HG03159 (cell line): ENCODE data around the gene RIN1.

Experiments
- ATAC-seq: cut with Tn5 transposase; IDR thresholded peaks from one replicate; pipeline ENCODE4 v1.9.1; 2021; ENCODE audit warnings: mild to moderate bottlenecking, moderate library complexity; ENCODE audit not compliant: unreplicated experiment

Gene RIN1

GRCh38 chr11:66302656-66303055, 33.6 kb downstream of the RIN1 start:
- ATAC-seq, result no peak

- no peak for ATAC-seq
Observed at GRCh38 chr11:66299186-66299585, 37.0 kb downstream of the RIN1 start.

- ATAC-seq, result no peak
Observed at GRCh38 chr11:66297610-66298009, 38.6 kb downstream of the RIN1 start.

- ATAC-seq, result no peak
Observed at GRCh38 chr11:66294626-66295620, 41.3 kb downstream of the RIN1 start.

GRCh38 chr11:66293777-66294625, 42.2 kb downstream of the RIN1 start:
- ATAC-seq, result no peak

- ATAC-seq, result no peak
Observed at GRCh38 chr11:66293352-66293751, 42.9 kb downstream of the RIN1 start.

GRCh38 chr11:66292543-66293332, 43.5 kb downstream of the RIN1 start:
- no peak for ATAC-seq

GRCh38 chr11:66291706-66292542, 44.3 kb downstream of the RIN1 start, which contains the start of gene TMEM151A:
TSS of gene TMEM151A (plus strand) at chr11:66291894. CDS start at chr11:66292014, 120 bp downstream.
- no peak for ATAC-seq

- ATAC-seq, result no peak
Observed at GRCh38 chr11:66291303-66291705, 44.9 kb downstream of the RIN1 start.

GRCh38 chr11:66290330-66290621, 46.0 kb downstream of the RIN1 start:
- ATAC-seq, result no peak

- ATAC-seq, result peak; percentile 43
Observed at GRCh38 chr11:66289548-66290329, 46.5 kb downstream of the RIN1 start.

- ATAC-seq, result peak; percentile 89
Observed at GRCh38 chr11:66288671-66289547, 47.3 kb downstream of the RIN1 start, which contains the start of gene YIF1A. TSS of gene YIF1A (minus strand) at chr11:66289143. CDS start at chr11:66288985, 158 bp downstream.

- ATAC-seq, result no peak
Observed at GRCh38 chr11:66287889-66288670, 48.2 kb downstream of the RIN1 start.

GRCh38 chr11:66287211-66287888, 48.9 kb downstream of the RIN1 start:
- no peak for ATAC-seq

GRCh38 chr11:66286699-66287098, 49.5 kb downstream of the RIN1 start:
- no peak for ATAC-seq

- no peak for ATAC-seq
Observed at GRCh38 chr11:66285250-66285947, 50.8 kb downstream of the RIN1 start.
